Prostate gland (tissue), 2 donors: ENCODE measurements around the gene SAFB. TPM values are rescaled to one million over a fixed set of nuclear protein-coding genes. Genes with fewer than 3 reads are reported as not detected.

Experiments used
- DNase-seq: peaks from one replicate; pipeline ENCODE4 v3.0.0-alpha.2; 2019; ENCODE audit warnings: low spot score
- H3K27ac ChIP-seq, 2 donors: fragments of 200-600 bp; sonication (generic); 2 replicates each; pipeline ENCODE4 v1.5.1; 2017 to 2019
- H3K27me3 ChIP-seq: fragments of 200-600 bp; sonication (generic); replicated peaks from 2 replicates; pipeline ENCODE4 v1.5.1; 2019; ENCODE audit not compliant: insufficient read depth
- H3K36me3 ChIP-seq, 2 donors: fragments of 200-600 bp; sonication (generic); 1 replicate in 1 of 2; 2 replicates in 1 of 2; pipeline versions ENCODE4 v1.5.1 to v1.8.1; 2017 to 2019
- H3K4me1 ChIP-seq: fragments of 200-600 bp; sonication (generic); replicated peaks from 2 replicates; pipeline ENCODE4 v1.5.1; 2019
- H3K4me3 ChIP-seq, 2 donors: fragments of 200-600 bp; sonication (generic); 2 replicates each; pipeline ENCODE4 v1.5.1; 2017 to 2019
- H3K9me3 ChIP-seq: fragments of 200-600 bp; sonication (generic); 2 replicates; pipeline ENCODE4 v1.5.1; 2017
- POLR2A ChIP-seq: fragments of 450-650 bp; IDR thresholded peaks from one replicate; pipeline ENCODE4 v1.6.1; 2016; ENCODE audit warnings: antibody characterized with exemption, mild to moderate bottlenecking
- POLR2AphosphoS5 ChIP-seq: sonication (generic); formaldehyde crosslinking; IDR thresholded peaks from one replicate; pipeline ENCODE4 v1.6.1; 2017; ENCODE audit warnings: antibody characterized with exemption
- WGBS: methylation state at CpG from one replicate; pipeline ENCODE4 v1.1.5; 2018; 5-methylcytosine and 5-hydroxymethylcytosine counted together
- intact Hi-C: fragments of 100-400 bp; cut with DNase I; formaldehyde crosslinking; loops from one replicate; pipeline ENCODE4 v1.14.2; 2022
- total RNA-seq, 2 donors: library from RNA; depleted of rRNA; stranded (reverse); fragments of >200 nt; gene quantifications; one replicate each; pipeline ENCODE4 v1.1.0, GENCODE V29; 2016
- TF ChIP-seq, protein P1 (sequence below), 4 experiments: fragments of 200-600 bp in 2 of 4; fragments of 450-650 bp in 2 of 4; sonication (generic) in 2 of 4; IDR thresholded peaks; 1 replicate in 3 of 4; 2 replicates in 1 of 4; pipeline ENCODE4 v1.5.1; 2016 to 2019; ENCODE audit warnings: antibody characterized with exemption in 4 of 4, mild to moderate bottlenecking in 2 of 4, moderate library complexity in 2 of 4

The SAFB gene
- total RNA-seq, 2 donors from 2014 or later: 63.6 to 182 TPM

- TF ChIP-seq, protein P1, sequence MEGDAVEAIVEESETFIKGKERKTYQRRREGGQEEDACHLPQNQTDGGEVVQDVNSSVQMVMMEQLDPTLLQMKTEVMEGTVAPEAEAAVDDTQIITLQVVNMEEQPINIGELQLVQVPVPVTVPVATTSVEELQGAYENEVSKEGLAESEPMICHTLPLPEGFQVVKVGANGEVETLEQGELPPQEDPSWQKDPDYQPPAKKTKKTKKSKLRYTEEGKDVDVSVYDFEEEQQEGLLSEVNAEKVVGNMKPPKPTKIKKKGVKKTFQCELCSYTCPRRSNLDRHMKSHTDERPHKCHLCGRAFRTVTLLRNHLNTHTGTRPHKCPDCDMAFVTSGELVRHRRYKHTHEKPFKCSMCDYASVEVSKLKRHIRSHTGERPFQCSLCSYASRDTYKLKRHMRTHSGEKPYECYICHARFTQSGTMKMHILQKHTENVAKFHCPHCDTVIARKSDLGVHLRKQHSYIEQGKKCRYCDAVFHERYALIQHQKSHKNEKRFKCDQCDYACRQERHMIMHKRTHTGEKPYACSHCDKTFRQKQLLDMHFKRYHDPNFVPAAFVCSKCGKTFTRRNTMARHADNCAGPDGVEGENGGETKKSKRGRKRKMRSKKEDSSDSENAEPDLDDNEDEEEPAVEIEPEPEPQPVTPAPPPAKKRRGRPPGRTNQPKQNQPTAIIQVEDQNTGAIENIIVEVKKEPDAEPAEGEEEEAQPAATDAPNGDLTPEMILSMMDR (IDR thresholded peaks at IDR 0.05): no peak
- no peak for TF ChIP-seq POLR2AphosphoS5
- TF ChIP-seq POLR2A: no peak
- Histone ChIP-seq H3K4me1 (peaks cover 7% of the 10 kb centered on the region), H3K4me3 (no peak overlapping the region), H3K27ac (no peak overlapping the region), H3K27me3 (no peaks in the 10 kb centered on the region), H3K36me3 (no peaks in the 10 kb centered on the region), H3K9me3 (no peaks in the 10 kb centered on the region)
- WGBS: 87% methylated on average over 10 of the region's 10 CpGs
- no peak for DNase-seq
- intact Hi-C loops: no loop called here
Observed at GRCh38 chr19:5677136-5677535, 54.3 kb downstream of the SAFB start.

DNA sequence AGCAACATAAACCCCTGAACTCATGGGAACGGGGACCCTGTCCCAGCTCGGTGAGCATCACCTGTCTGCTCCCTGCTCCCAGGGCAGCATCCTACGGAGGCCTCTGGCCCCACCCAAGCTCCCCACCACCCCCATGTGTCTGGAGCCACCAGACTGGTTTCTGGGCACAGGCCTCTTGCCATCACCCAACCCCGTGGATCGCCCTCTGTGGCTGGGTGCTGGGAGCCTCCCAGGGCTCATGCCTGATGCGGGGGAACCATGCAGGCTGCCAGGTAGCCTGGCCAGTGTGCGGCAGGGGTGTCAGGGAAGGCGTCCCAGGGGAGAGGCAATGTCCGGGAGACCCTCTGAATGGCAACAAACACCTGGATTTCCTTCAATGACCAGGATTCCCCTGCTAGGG lies 54.7 kb downstream of the SAFB start:
- WGBS: 89% methylated on average over 9 of the region's 9 CpGs
- peaks cover 7% of the 10 kb centered on the region for H3K4me1 ChIP-seq
- TF ChIP-seq, protein P1 (IDR thresholded peaks at IDR 0.05): no peak
- TF ChIP-seq POLR2A: no peak
- TF ChIP-seq POLR2AphosphoS5: no peak
- intact Hi-C loops: no loop called here
- no peaks in the 10 kb centered on the region for H3K9me3 ChIP-seq
- no peak for DNase-seq
- no peak overlapping the region for H3K4me3 ChIP-seq
- H3K27ac ChIP-seq: no peak overlapping the region
- H3K36me3 ChIP-seq: no peaks in the 10 kb centered on the region
- H3K27me3 ChIP-seq: no peaks in the 10 kb centered on the region

DNA sequence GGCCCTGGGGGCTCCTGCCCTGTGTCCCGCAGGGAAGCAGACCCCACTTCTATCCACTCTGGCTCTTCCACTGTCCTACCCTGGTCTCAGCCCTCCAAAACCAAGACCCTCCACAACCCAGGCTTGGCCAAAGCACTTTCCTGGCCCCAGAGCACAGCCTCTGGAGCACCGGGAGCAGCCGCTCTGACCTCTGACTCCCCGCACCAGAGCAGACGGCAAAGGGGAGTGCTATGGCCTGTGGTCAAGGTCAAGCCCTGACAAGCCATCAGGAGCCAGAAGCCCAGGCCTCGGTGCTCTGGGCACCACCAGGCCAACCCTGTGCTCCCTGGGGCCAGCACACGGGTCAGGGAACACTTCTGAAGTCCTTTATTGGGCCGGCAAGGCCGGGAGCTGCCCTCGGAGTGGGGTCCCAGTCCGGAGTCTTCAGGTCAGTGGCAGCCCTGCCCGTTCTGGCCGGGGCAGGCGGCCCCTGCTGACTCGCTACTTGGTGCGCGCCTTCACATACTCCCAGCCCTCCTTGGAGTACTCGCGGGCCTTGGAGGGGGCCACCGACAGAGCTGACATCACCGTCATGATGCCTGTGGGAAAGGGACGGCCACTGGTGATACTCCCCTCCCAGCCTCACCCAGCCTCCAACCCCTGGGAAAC lies 55.3 kb downstream of the SAFB start:
- TF ChIP-seq, protein P1 (IDR thresholded peaks at IDR 0.05): no peak
- no peak for TF ChIP-seq POLR2AphosphoS5
- Histone ChIP-seq H3K9me3 (no peaks in the 10 kb centered on the region), H3K4me3 (no peak overlapping the region), H3K27ac (no peak overlapping the region), H3K27me3 (no peaks in the 10 kb centered on the region), H3K4me1 (peaks cover 7% of the 10 kb centered on the region), H3K36me3 (no peaks in the 10 kb centered on the region)
- intact Hi-C loops: no loop called here
- 87% methylated on average over 18 of the region's 22 CpGs for WGBS
- DNase-seq: no peak

DNA sequence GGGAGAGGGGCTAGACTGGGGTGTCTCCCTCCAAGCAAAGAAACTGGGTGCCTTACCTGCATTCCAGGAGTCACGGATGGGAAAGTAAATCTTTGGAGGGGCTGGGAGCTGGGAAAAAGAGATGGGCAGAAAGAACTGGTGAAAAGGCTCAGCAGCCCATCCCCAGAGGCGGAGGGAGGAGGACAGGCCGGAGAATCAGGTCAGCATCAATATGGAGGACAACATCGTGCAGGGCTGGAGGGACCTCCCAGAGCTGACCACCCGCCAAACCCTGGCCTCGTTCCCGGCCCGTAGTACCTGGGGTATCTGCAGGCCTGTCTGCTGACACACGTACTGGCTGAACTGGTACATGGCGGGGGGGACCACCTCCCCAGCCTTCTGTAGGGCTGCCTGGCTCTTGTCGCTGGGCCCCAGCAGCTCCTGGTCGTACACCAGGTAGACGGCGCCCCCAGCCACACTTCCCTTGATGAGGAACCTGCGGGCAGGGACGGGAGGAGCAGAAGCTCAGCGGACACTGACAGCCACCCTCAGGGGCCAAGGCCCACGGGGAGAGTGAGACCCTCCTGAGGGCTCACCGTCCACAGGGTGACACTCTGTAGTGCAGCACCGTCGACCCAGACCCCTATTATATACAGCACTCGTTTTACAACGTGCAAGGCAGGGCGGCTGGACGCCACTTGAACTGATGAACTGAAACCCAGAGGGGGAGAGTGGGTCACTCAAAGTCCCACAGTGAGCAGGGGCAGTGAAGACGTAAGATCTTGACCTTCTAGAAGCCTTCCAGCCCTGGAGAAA lies 56.6 kb downstream of the SAFB start:
- no peak for DNase-seq
- Histone ChIP-seq H3K4me1 (peaks cover 7% of the 10 kb centered on the region), H3K27ac (peak overlapping the region; percentile 87 to 91), H3K4me3 (peak overlapping the region; percentile 69 to 84), H3K27me3 (no peaks in the 10 kb centered on the region), H3K36me3 (no peaks in the 10 kb centered on the region), H3K9me3 (no peaks in the 10 kb centered on the region)
- WGBS: 22% methylated on average over 25 of the region's 26 CpGs
- TF ChIP-seq POLR2A (no peak), POLR2AphosphoS5 (no peak)
- TF ChIP-seq, protein P1 (IDR thresholded peaks at IDR 0.05): no peak
- intact Hi-C loops: no loop called here

GRCh38 chr19:5680084-5680436 lies 57.2 kb downstream of the SAFB start:
- H3K4me3 ChIP-seq: peak overlapping the region; percentile 69 to 84

More at GRCh38 chr19:5680084-5680436, 57.2 kb downstream of the SAFB start:
- Histone ChIP-seq H3K36me3 (no peaks in the 10 kb centered on the region), H3K27me3 (no peaks in the 10 kb centered on the region), H3K9me3 (no peaks in the 10 kb centered on the region), H3K4me1 (peaks cover 7% of the 10 kb centered on the region), H3K27ac (peak overlapping the region; percentile 87 to 91)
- no peak for TF ChIP-seq POLR2A
- TF ChIP-seq POLR2AphosphoS5: no peak
- TF ChIP-seq, protein P1 (IDR thresholded peaks at IDR 0.05): no peak
- no peak for DNase-seq
- intact Hi-C loops: no loop called here
- under 1% methylated on average over 21 of the region's 23 CpGs for WGBS
